Measurements from ENCODE around the gene BMP5. TPM values are rescaled to one million over a fixed set of nuclear protein-coding genes. Genes with fewer than 3 reads are reported as not detected.

The BMP5 gene
- total and polyA plus RNA-seq, 10 of the 15 experiments (the other 5 are each of a cell fraction or from before 2014, with no cell fraction given), result not detected

DNA sequence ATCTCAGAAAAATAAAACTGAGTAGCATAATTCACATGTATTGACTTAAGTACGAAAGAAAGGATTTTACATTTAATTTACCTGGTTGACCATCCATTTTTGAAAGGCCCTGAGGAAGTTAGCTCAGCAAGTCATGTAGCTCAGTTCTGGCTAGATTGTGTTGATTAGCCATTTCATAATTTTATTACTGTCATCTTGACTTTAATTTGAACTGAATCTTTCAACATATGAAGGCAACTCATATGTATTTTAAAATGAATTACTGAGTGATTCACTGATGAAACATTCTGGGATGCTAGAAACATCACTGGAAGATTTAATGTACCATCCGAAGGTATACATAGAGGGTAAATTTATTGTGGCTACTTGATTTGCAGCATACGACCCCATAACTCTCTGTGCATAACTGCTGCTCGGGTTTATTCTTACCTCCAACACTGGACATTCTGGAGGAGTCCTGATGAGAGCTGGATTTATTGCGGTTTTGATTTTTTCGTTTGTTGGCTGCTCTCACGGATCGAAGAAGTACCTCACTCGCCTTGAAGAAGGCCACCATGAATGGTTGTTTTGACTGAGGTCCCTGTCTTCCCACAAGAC is 101.7 kb downstream of the BMP5 start:
- intact Hi-C loops (cut with micrococcal nuclease; ENCODE audit: unreplicated experiment) (no loop called here), in situ Hi-C loops (cut with MboI) (no loop called here)
- POLR2A ChIA-PET, result no interaction called here
- no TSS peak for BruUV-seq (replicated peaks)
- 12% methylated on average over 9 of the region's 9 CpGs for WGBS (ENCODE audit: insufficient coverage, insufficient replicate concordance, low lambda C conversion rate, missing lambda C conversion rate)
- no peak for FAIRE-seq
- H2AFZ ChIP-seq (ENCODE audit: control insufficient read depth, low read depth, low read length), result no peak overlapping the region
- no peak overlapping the region for H3K9ac ChIP-seq (ENCODE audit: control insufficient read depth, insufficient read depth, low read length)
- no peak for ATAC-seq
- RAD21 ChIA-PET (ENCODE audit: unreplicated experiment), result no interaction called here
- H3K9me3 ChIP-seq (replicated peaks; ENCODE audit: control insufficient read depth, insufficient read depth, low read length), result no peaks in the 10 kb centered on the region
- H4K20me1 ChIP-seq (ENCODE audit: control insufficient read depth, insufficient read depth), result no peaks in the 10 kb centered on the region
- no peaks in the 10 kb centered on the region for H3K4me1 ChIP-seq (ENCODE audit: control insufficient read depth, insufficient read depth, low read length)
- no peak for TF ChIP-seq NFYA (IDR thresholded peaks at IDR 0.05; ENCODE audit: borderline replicate concordance, low read depth, low read length)
- no peak for TF ChIP-seq STAT3 (IDR thresholded peaks at IDR 0.05; ENCODE audit: low read depth, low read length)
- no peak for TF ChIP-seq CHD4 (IDR thresholded peaks at IDR 0.05)
- TF ChIP-seq, protein P1, sequence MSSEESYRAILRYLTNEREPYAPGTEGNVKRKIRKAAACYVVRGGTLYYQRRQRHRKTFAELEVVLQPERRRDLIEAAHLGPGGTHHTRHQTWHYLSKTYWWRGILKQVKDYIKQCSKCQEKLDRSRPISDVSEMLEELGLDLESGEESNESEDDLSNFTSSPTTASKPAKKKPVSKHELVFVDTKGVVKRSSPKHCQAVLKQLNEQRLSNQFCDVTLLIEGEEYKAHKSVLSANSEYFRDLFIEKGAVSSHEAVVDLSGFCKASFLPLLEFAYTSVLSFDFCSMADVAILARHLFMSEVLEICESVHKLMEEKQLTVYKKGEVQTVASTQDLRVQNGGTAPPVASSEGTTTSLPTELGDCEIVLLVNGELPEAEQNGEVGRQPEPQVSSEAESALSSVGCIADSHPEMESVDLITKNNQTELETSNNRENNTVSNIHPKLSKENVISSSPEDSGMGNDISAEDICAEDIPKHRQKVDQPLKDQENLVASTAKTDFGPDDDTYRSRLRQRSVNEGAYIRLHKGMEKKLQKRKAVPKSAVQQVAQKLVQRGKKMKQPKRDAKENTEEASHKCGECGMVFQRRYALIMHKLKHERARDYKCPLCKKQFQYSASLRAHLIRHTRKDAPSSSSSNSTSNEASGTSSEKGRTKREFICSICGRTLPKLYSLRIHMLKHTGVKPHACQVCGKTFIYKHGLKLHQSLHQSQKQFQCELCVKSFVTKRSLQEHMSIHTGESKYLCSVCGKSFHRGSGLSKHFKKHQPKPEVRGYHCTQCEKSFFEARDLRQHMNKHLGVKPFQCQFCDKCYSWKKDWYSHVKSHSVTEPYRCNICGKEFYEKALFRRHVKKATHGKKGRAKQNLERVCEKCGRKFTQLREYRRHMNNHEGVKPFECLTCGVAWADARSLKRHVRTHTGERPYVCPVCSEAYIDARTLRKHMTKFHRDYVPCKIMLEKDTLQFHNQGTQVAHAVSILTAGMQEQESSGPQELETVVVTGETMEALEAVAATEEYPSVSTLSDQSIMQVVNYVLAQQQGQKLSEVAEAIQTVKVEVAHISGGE (CRISPR knock-in tag; IDR thresholded peaks at IDR 0.05), result no peak
- TF ChIP-seq CREB1 (IDR thresholded peaks at IDR 0.05; ENCODE audit: low read depth), result no peak
- no peak for TF ChIP-seq DPF2 (IDR thresholded peaks at IDR 0.05)
- no peak for TF ChIP-seq PRDM15 (CRISPR knock-in tag; IDR thresholded peaks at IDR 0.05)
- no peak for TF ChIP-seq CREM (IDR thresholded peaks at IDR 0.05; ENCODE audit: low read depth)
- no peak for TF ChIP-seq EZH2 (IDR thresholded peaks at IDR 0.05; ENCODE audit: borderline replicate concordance, control insufficient read depth, low read depth, low read length)
- TF ChIP-seq, protein P2, sequence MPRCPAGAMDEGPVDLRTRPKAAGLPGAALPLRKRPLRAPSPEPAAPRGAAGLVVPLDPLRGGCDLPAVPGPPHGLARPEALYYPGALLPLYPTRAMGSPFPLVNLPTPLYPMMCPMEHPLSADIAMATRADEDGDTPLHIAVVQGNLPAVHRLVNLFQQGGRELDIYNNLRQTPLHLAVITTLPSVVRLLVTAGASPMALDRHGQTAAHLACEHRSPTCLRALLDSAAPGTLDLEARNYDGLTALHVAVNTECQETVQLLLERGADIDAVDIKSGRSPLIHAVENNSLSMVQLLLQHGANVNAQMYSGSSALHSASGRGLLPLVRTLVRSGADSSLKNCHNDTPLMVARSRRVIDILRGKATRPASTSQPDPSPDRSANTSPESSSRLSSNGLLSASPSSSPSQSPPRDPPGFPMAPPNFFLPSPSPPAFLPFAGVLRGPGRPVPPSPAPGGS (IDR thresholded peaks at IDR 0.05; ENCODE audit: borderline replicate concordance, insufficient read depth, low read depth, low read length, poor library complexity, severe bottlenecking), result no peak
- H3K27ac ChIP-seq (ENCODE audit: control insufficient read depth, insufficient read depth), result no peak overlapping the region
- no peak for DNase-seq (ENCODE audit: low read depth, low spot score)
- H3K4me2 ChIP-seq (ENCODE audit: control insufficient read depth, insufficient read depth), result no peak overlapping the region
- H3K79me2 ChIP-seq (ENCODE audit: control insufficient read depth, insufficient read depth, low read length), result no peaks in the 10 kb centered on the region
- H3K27me3 ChIP-seq (replicated peaks in 1 of 2; ENCODE audit: control insufficient read depth in 2 of 2, insufficient read depth in 2 of 2, low read length in 1 of 2), result peaks cover 0 to 3% of the 10 kb centered on the region in 2 experiments; a peak in 1 of 4 replicates
- CTCF ChIA-PET, result no interaction called here
- SMC1A ChIA-PET (ENCODE audit: uncharacterized antibody, unreplicated experiment), result interaction anchor here (1.4 kb wide), 1 partner anchor 8 kb away, joined by 3 read pairs; no protein-coding TSS in a partner anchor
- no peaks in the 10 kb centered on the region for H3K36me3 ChIP-seq (ENCODE audit: control insufficient read depth in 2 of 2, insufficient read depth in 2 of 2, low read length in 1 of 2)
- no peak overlapping the region for H3K4me3 ChIP-seq

Data from GM12878 (cell line).